Measurements from ENCODE around the gene MAPK8IP3.

- TF ChIP-seq POLR2A (IDR thresholded peaks at IDR 0.05), result no peak
- TF ChIP-seq CTCF (IDR thresholded peaks at IDR 0.05), result no peak
- no peak for TF ChIP-seq POLR2AphosphoS5 (IDR thresholded peaks at IDR 0.05)
Observed at GRCh38 chr16:1668612-1669319, 37.2 kb upstream of the MAPK8IP3 start.
